ENCODE measurements around the gene WDR1.

Gene WDR1

GRCh38 chr4:10036807-10037342, 79.7 kb downstream of the WDR1 start:
- Mint-ChIP-seq H3K4me3 (no peak overlapping the region), H3K4me1 (ENCODE audit: low read depth) (peaks cover 14% of the 10 kb centered on the region), H3K27me3 (ENCODE audit: low read depth) (peaks cover 4% of the 10 kb centered on the region)

GRCh38 chr4:10035130-10035529, 81.5 kb downstream of the WDR1 start:
- Mint-ChIP-seq H3K27me3 (ENCODE audit: low read depth) (peaks cover 11% of the 10 kb centered on the region), H3K4me3 (no peak overlapping the region), H3K36me3 (ENCODE audit: low read depth) (no peaks in the 10 kb centered on the region), H3K27ac (no peak overlapping the region), H3K9me3 (no peaks in the 10 kb centered on the region), H3K4me1 (ENCODE audit: low read depth) (peaks cover 14% of the 10 kb centered on the region)
- DNase-seq (ENCODE audit: low spot score): no peak

More at GRCh38 chr4:10036807-10037342, 79.7 kb downstream of the WDR1 start:
- Mint-ChIP-seq H3K36me3 (ENCODE audit: low read depth) (no peaks in the 10 kb centered on the region), H3K27ac (no peak overlapping the region), H3K9me3 (no peaks in the 10 kb centered on the region)
- DNase-seq (ENCODE audit: low spot score): no peak

GRCh38 chr4:10034612-10035104, 81.9 kb downstream of the WDR1 start:
- no peak for DNase-seq (ENCODE audit: low spot score)
- H3K4me1 Mint-ChIP-seq (ENCODE audit: low read depth): peaks cover 14% of the 10 kb centered on the region
- H3K4me3 Mint-ChIP-seq: no peak overlapping the region
- no peaks in the 10 kb centered on the region for H3K36me3 Mint-ChIP-seq (ENCODE audit: low read depth)
- H3K27me3 Mint-ChIP-seq (ENCODE audit: low read depth): peaks cover 11% of the 10 kb centered on the region
- H3K27ac Mint-ChIP-seq: no peak overlapping the region
- no peaks in the 10 kb centered on the region for H3K9me3 Mint-ChIP-seq

GRCh38 chr4:10034136-10034535, 82.5 kb downstream of the WDR1 start:
- Mint-ChIP-seq H3K27me3 (ENCODE audit: low read depth) (peaks cover 11% of the 10 kb centered on the region), H3K9me3 (no peaks in the 10 kb centered on the region), H3K27ac (no peak overlapping the region), H3K36me3 (ENCODE audit: low read depth) (no peaks in the 10 kb centered on the region), H3K4me3 (no peak overlapping the region), H3K4me1 (ENCODE audit: low read depth) (peaks cover 14% of the 10 kb centered on the region)
- DNase-seq (ENCODE audit: low spot score): no peak

GRCh38 chr4:10033191-10033881, 83.3 kb downstream of the WDR1 start:
- Mint-ChIP-seq H3K27ac (no peak overlapping the region), H3K9me3 (no peaks in the 10 kb centered on the region), H3K4me1 (ENCODE audit: low read depth) (peaks cover 14% of the 10 kb centered on the region), H3K4me3 (no peak overlapping the region), H3K27me3 (ENCODE audit: low read depth) (peaks cover 11% of the 10 kb centered on the region), H3K36me3 (ENCODE audit: low read depth) (no peaks in the 10 kb centered on the region)
- no peak for DNase-seq (ENCODE audit: low spot score)

GRCh38 chr4:10032625-10033024, 84.0 kb downstream of the WDR1 start:
- no peak overlapping the region for H3K27ac Mint-ChIP-seq
- H3K4me3 Mint-ChIP-seq: no peak overlapping the region
- peaks cover 14% of the 10 kb centered on the region for H3K4me1 Mint-ChIP-seq (ENCODE audit: low read depth)
- no peaks in the 10 kb centered on the region for H3K9me3 Mint-ChIP-seq
- no peaks in the 10 kb centered on the region for H3K36me3 Mint-ChIP-seq (ENCODE audit: low read depth)
- peaks cover 14% of the 10 kb centered on the region for H3K27me3 Mint-ChIP-seq (ENCODE audit: low read depth)
- DNase-seq (ENCODE audit: low spot score): no peak

- H3K27ac Mint-ChIP-seq: no peak overlapping the region
- H3K9me3 Mint-ChIP-seq: no peaks in the 10 kb centered on the region
- H3K4me3 Mint-ChIP-seq: no peak overlapping the region
- no peaks in the 10 kb centered on the region for H3K36me3 Mint-ChIP-seq (ENCODE audit: low read depth)
- peaks cover 14% of the 10 kb centered on the region for H3K27me3 Mint-ChIP-seq (ENCODE audit: low read depth)
- DNase-seq (ENCODE audit: low spot score): no peak
- H3K4me1 Mint-ChIP-seq (ENCODE audit: low read depth): peaks cover 14% of the 10 kb centered on the region
Observed at GRCh38 chr4:10031668-10032590, 84.7 kb downstream of the WDR1 start.

- DNase-seq (ENCODE audit: low spot score): no peak
- Mint-ChIP-seq H3K4me1 (ENCODE audit: low read depth) (peaks cover 14% of the 10 kb centered on the region), H3K27ac (no peak overlapping the region), H3K36me3 (ENCODE audit: low read depth) (no peaks in the 10 kb centered on the region), H3K4me3 (no peak overlapping the region), H3K27me3 (ENCODE audit: low read depth) (peaks cover 15% of the 10 kb centered on the region), H3K9me3 (no peaks in the 10 kb centered on the region)
Observed at GRCh38 chr4:10030972-10031667, 85.5 kb downstream of the WDR1 start.

- DNase-seq (ENCODE audit: low spot score): no peak
- Mint-ChIP-seq H3K36me3 (ENCODE audit: low read depth) (no peaks in the 10 kb centered on the region), H3K9me3 (no peaks in the 10 kb centered on the region), H3K4me1 (ENCODE audit: low read depth) (peaks cover 14% of the 10 kb centered on the region), H3K27ac (no peak overlapping the region), H3K4me3 (no peak overlapping the region), H3K27me3 (ENCODE audit: low read depth) (peaks cover 16% of the 10 kb centered on the region)
Observed at GRCh38 chr4:10029403-10029802, 87.2 kb downstream of the WDR1 start.

- Mint-ChIP-seq H3K9me3 (no peaks in the 10 kb centered on the region), H3K4me3 (no peak overlapping the region), H3K4me1 (ENCODE audit: low read depth) (peaks cover 13% of the 10 kb centered on the region), H3K36me3 (ENCODE audit: low read depth) (no peaks in the 10 kb centered on the region), H3K27ac (no peak overlapping the region), H3K27me3 (ENCODE audit: low read depth) (peaks cover 16% of the 10 kb centered on the region)
- no peak for DNase-seq (ENCODE audit: low spot score)
Observed at GRCh38 chr4:10028910-10029309, 87.7 kb downstream of the WDR1 start.

GRCh38 chr4:10026485-10026884, 90.1 kb downstream of the WDR1 start:
- H3K9me3 Mint-ChIP-seq: no peaks in the 10 kb centered on the region
- peaks cover under 1% of the 10 kb centered on the region for H3K4me1 Mint-ChIP-seq (ENCODE audit: low read depth)
- no peak overlapping the region for H3K4me3 Mint-ChIP-seq
- H3K27ac Mint-ChIP-seq: no peak overlapping the region
- no peaks in the 10 kb centered on the region for H3K36me3 Mint-ChIP-seq (ENCODE audit: low read depth)
- no peak for DNase-seq (ENCODE audit: low spot score)
- peaks cover 11% of the 10 kb centered on the region for H3K27me3 Mint-ChIP-seq (ENCODE audit: low read depth)

- H3K4me1 Mint-ChIP-seq (ENCODE audit: low read depth): peaks cover 2% of the 10 kb centered on the region
- no peak for DNase-seq (ENCODE audit: low spot score)
- no peak overlapping the region for H3K4me3 Mint-ChIP-seq
- no peaks in the 10 kb centered on the region for H3K36me3 Mint-ChIP-seq (ENCODE audit: low read depth)
- H3K27me3 Mint-ChIP-seq (ENCODE audit: low read depth): peaks cover 6% of the 10 kb centered on the region
- no peak overlapping the region for H3K27ac Mint-ChIP-seq
- H3K9me3 Mint-ChIP-seq: no peaks in the 10 kb centered on the region
Observed at GRCh38 chr4:10025230-10025806, 91.3 kb downstream of the WDR1 start.

All from T-helper 2 cell treated with Interferon-gamma antibody and Interleukin-4, amounts not matched to agents 5 μg/mL and 100 μg/mL, for 36 hours (primary cell).